Suprapubic skin (tissue), 4 donors: ENCODE results near the gene PCNX2. TPM values are rescaled to one million over a fixed set of nuclear protein-coding genes. Genes with fewer than 3 reads are reported as not detected.

ENCODE experiments used
- DNase-seq, 2 donors: peaks; one replicate each; pipeline ENCODE4 v3.0.0-alpha.2; 2019; ENCODE audit warnings: low spot score in 2 of 2
- H3K27ac ChIP-seq: fragments of 200-600 bp; sonication (generic); one replicate; pipeline ENCODE4 v1.5.1; 2019
- H3K27me3 ChIP-seq: fragments of 200-600 bp; sonication (generic); one replicate; pipeline ENCODE4 v1.5.1; 2019
- H3K36me3 ChIP-seq: fragments of 200-600 bp; sonication (generic); one replicate; pipeline ENCODE4 v1.5.1; 2019
- H3K4me1 ChIP-seq: fragments of 200-600 bp; sonication (generic); one replicate; pipeline ENCODE4 v1.5.1; 2019
- H3K4me3 ChIP-seq: fragments of 200-600 bp; sonication (generic); one replicate; pipeline ENCODE4 v1.5.1; 2019; ENCODE audit warnings: mild to moderate bottlenecking
- H3K9me3 ChIP-seq: fragments of 200-600 bp; sonication (generic); one replicate; pipeline ENCODE4 v1.5.1; 2019
- CTCF ChIP-seq, 2 donors: fragments of 200-600 bp in 1 of 2; fragments of 450-650 bp in 1 of 2; sonication (generic) in 1 of 2; IDR thresholded peaks; one replicate each; pipeline ENCODE4 v1.5.1; 2016 to 2019; ENCODE audit warnings: antibody characterized with exemption in 2 of 2, mild to moderate bottlenecking in 1 of 2, moderate library complexity in 1 of 2
- EP300 ChIP-seq: sonication (generic); formaldehyde crosslinking; IDR thresholded peaks from one replicate; pipeline ENCODE4 v1.6.1; 2017; ENCODE audit warnings: antibody characterized with exemption
- POLR2A ChIP-seq, 2 donors: fragments of 450-650 bp; IDR thresholded peaks; one replicate each; pipeline ENCODE4 v1.6.1; 2017; ENCODE audit warnings: antibody characterized with exemption in 2 of 2, mild to moderate bottlenecking in 2 of 2, moderate library complexity in 2 of 2
- POLR2AphosphoS5 ChIP-seq, 3 donors: sonication (generic); formaldehyde crosslinking; IDR thresholded peaks; one replicate each; pipeline ENCODE4 v1.6.1; 2017; ENCODE audit warnings: antibody characterized with exemption in 3 of 3
- WGBS: methylation state at CpG from one replicate; pipeline ENCODE4 v1.1.5; 2018; 5-methylcytosine and 5-hydroxymethylcytosine counted together
- total RNA-seq, 4 donors: library from RNA; depleted of rRNA; stranded (reverse); fragments of >200 nt; gene quantifications; one replicate each; pipeline ENCODE4 v1.1.0, GENCODE V29; 2016

The PCNX2 gene
- total RNA-seq, 4 donors from 2014 or later: 8.9 to 21.4 (median 14.3) TPM

GRCh38 chr1:233245191-233245765 is 50.2 kb downstream of the PCNX2 start:
- no peaks in the 10 kb centered on the region for H3K9me3 ChIP-seq
- TF ChIP-seq CTCF (IDR thresholded peaks at IDR 0.05) (no peak), EP300 (no peak)

GRCh38 chr1:233244183-233244582 is 51.3 kb downstream of the PCNX2 start:
- no peak overlapping the region for H3K4me3 ChIP-seq
- DNase-seq: no peak
- H3K27me3 ChIP-seq: no peaks in the 10 kb centered on the region
- peaks cover 6% of the 10 kb centered on the region for H3K4me1 ChIP-seq
- H3K36me3 ChIP-seq: no peaks in the 10 kb centered on the region
- no peaks in the 10 kb centered on the region for H3K9me3 ChIP-seq
- TF ChIP-seq POLR2A (IDR thresholded peaks at IDR 0.05): no peak
- no peak for TF ChIP-seq EP300
- no peak for TF ChIP-seq POLR2AphosphoS5 (IDR thresholded peaks at IDR 0.05)
- no peak for TF ChIP-seq CTCF (IDR thresholded peaks at IDR 0.05)
- no peak overlapping the region for H3K27ac ChIP-seq
- WGBS: 74% methylated on average over 6 of the region's 6 CpGs

More at GRCh38 chr1:233245191-233245765, 50.2 kb downstream of the PCNX2 start:
- H3K27ac ChIP-seq: no peak overlapping the region
- no peak for DNase-seq
- no peaks in the 10 kb centered on the region for H3K36me3 ChIP-seq
- no peaks in the 10 kb centered on the region for H3K27me3 ChIP-seq
- no peak overlapping the region for H3K4me3 ChIP-seq
- H3K4me1 ChIP-seq: peaks cover 6% of the 10 kb centered on the region
- WGBS: 85% methylated on average over 8 of the region's 8 CpGs

GRCh38 chr1:233242827-233243483 is 52.6 kb downstream of the PCNX2 start:
- Histone ChIP-seq H3K36me3 (no peaks in the 10 kb centered on the region), H3K4me3 (no peak overlapping the region), H3K27me3 (no peaks in the 10 kb centered on the region), H3K27ac (no peak overlapping the region), H3K9me3 (no peaks in the 10 kb centered on the region), H3K4me1 (peaks cover 6% of the 10 kb centered on the region)
- TF ChIP-seq POLR2AphosphoS5 (IDR thresholded peaks at IDR 0.05): no peak
- no peak for TF ChIP-seq CTCF (IDR thresholded peaks at IDR 0.05)
- no peak for TF ChIP-seq EP300
- TF ChIP-seq POLR2A (IDR thresholded peaks at IDR 0.05): no peak
- 38% methylated on average over 4 of the region's 4 CpGs for WGBS
- no peak for DNase-seq

GRCh38 chr1:233241759-233242158 is 53.8 kb downstream of the PCNX2 start:
- WGBS: 50% methylated on average over 2 of the region's 2 CpGs
- TF ChIP-seq CTCF (IDR thresholded peaks at IDR 0.05) (no peak), POLR2AphosphoS5 (IDR thresholded peaks at IDR 0.05) (no peak), POLR2A (IDR thresholded peaks at IDR 0.05) (no peak), EP300 (no peak)
- Histone ChIP-seq H3K36me3 (no peaks in the 10 kb centered on the region), H3K9me3 (no peaks in the 10 kb centered on the region), H3K4me3 (no peak overlapping the region), H3K27ac (no peak overlapping the region), H3K4me1 (peaks cover 6% of the 10 kb centered on the region), H3K27me3 (no peaks in the 10 kb centered on the region)
- no peak for DNase-seq

GRCh38 chr1:233240829-233241682 is 54.5 kb downstream of the PCNX2 start:
- H3K4me1 ChIP-seq: peaks cover 6% of the 10 kb centered on the region
- peak overlapping the region; percentile 3 for H3K4me3 ChIP-seq
- DNase-seq: peak; percentile 66 to 84
- H3K36me3 ChIP-seq: no peaks in the 10 kb centered on the region
- no peaks in the 10 kb centered on the region for H3K9me3 ChIP-seq
- H3K27me3 ChIP-seq: no peaks in the 10 kb centered on the region
- H3K27ac ChIP-seq: no peak overlapping the region
- WGBS: 41% methylated on average over 8 of the region's 8 CpGs
- TF ChIP-seq POLR2AphosphoS5 (IDR thresholded peaks at IDR 0.05) (no peak), CTCF (IDR thresholded peaks at IDR 0.05) (peak; percentile 50 to 75)
